Adipocyte (in vitro differentiated cells): ENCODE data around the gene ZBTB39.
"Not testable (repeated sequence)": the region's sequence is repeated elsewhere in the genome, so short reads cannot be mapped to it uniquely, and the experiment has no call there.

Experiments used
- DNase-seq: peaks from one replicate; pipeline ENCODE4 v3.0.0-alpha.2; 2015; ENCODE audit warnings: low read depth
- H3K27me3 ChIP-seq: replicated peaks from 2 replicates; pipeline ENCODE4 v1.7.0; 2013; ENCODE audit warnings: mild to moderate bottlenecking, low read length, moderate library complexity; ENCODE audit not compliant: control insufficient read depth, insufficient read depth
- H3K36me3 ChIP-seq: 2 replicates; pipeline ENCODE4 v1.7.0; 2013; ENCODE audit warnings: low read length, mild to moderate bottlenecking, moderate library complexity; ENCODE audit not compliant: control insufficient read depth, insufficient read depth, severe bottlenecking
- H3K4me1 ChIP-seq: 2 replicates; pipeline ENCODE4 v1.7.0; 2013; ENCODE audit warnings: mild to moderate bottlenecking, low read length, moderate library complexity; ENCODE audit not compliant: control insufficient read depth, insufficient read depth
- H3K4me3 ChIP-seq: 2 replicates; pipeline ENCODE4 v1.7.0; 2013; ENCODE audit warnings: mild to moderate bottlenecking, low read length, moderate library complexity
- H3K9ac ChIP-seq: 2 replicates; pipeline ENCODE4 v1.7.0; 2013; ENCODE audit warnings: mild to moderate bottlenecking, low read length, moderate library complexity
- H3K9me3 ChIP-seq: 2 replicates; pipeline ENCODE4 v1.7.0; 2013; ENCODE audit warnings: mild to moderate bottlenecking, low read length, moderate library complexity; ENCODE audit not compliant: control insufficient read depth

ZBTB39 gene

GRCh38 chr12:56968910-56969309, 37.4 kb downstream of the ZBTB39 start:
- H3K4me1 ChIP-seq, DNase-seq, H3K9ac ChIP-seq, H3K4me3 ChIP-seq, H3K9me3 ChIP-seq, H3K27me3 ChIP-seq, H3K36me3 ChIP-seq: not testable (repeated sequence)

DNA sequence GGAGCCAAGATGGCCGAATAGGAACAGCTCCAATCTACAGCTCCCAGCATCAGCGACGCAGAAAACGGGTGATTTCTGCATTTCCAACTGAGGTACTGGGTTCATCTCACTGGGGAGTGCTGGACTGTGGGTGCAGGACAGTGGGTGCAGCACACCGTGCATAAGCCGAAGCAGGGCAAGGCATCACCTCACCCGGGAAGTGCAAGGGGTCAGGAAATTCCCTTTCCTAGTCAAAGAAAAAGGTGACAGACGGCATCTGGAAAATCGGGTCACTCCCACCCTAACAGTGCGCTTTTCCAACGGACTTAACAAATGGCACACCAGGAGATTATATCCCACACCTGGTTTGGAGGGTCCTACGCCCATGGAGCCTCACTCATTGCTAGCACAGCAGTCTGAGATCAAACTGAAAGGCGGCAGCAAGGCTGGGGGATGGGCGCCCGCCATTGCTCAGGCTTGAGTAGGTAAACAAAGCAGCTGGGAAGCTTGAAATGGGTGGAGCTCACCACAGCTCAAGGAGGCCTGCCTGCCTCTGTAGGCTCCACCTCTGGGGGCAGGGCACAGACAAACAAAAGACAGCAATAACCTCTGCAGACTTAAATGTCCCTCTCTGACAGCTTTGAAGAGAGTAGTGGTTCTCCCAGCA, 40.2 kb downstream of the ZBTB39 start:
- not testable (repeated sequence) for H3K9me3 ChIP-seq, DNase-seq, H3K9ac ChIP-seq, H3K36me3 ChIP-seq, H3K27me3 ChIP-seq, H3K4me3 ChIP-seq, H3K4me1 ChIP-seq

GRCh38 chr12:56965124-56965523, 41.2 kb downstream of the ZBTB39 start:
- not testable (repeated sequence) for H3K9me3 ChIP-seq, H3K9ac ChIP-seq, H3K27me3 ChIP-seq, H3K4me3 ChIP-seq, DNase-seq, H3K4me1 ChIP-seq, H3K36me3 ChIP-seq

DNA sequence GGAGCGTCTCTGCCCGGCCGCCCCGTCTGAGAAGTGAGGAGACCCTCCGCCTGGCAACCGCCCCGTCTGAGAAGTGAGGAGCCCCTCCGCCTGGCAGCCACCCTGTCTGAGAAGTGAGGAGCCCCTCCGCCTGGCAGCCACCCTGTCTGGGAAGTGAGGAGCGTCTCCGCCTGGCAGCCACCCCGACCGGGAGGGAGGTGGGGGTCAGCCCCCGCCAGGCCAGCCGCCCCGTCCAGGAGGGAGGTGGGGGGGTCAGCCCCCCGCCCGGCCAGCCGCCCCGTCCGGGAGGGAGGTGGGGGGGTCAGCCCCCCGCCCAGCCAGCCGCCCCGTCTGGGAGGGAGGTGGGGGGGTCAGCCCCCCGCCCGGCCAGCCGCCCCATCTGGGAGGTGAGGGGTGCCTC, 42.8 kb downstream of the ZBTB39 start:
- not testable (repeated sequence) for H3K4me3 ChIP-seq, H3K9ac ChIP-seq, H3K4me1 ChIP-seq, H3K36me3 ChIP-seq, H3K9me3 ChIP-seq, H3K27me3 ChIP-seq, DNase-seq

DNA sequence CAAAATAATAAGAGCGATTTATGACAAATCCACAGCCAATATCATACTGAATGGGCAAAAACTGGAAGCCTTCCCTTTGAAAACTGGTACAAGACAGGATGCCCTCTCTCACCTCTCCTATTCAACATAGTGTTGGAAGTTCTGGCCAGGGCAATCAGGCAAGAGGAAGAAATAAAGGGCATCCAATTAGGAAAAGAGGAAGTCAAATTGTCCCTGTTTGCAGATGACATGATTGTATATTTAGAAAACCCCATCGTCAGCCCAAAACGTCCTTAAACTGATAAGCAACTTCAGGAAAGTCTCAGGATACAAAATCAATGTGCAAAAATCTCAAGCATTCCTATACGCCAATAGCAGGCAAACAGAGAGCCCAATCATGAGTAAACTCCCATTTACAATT, 44.1 kb downstream of the ZBTB39 start:
- DNase-seq, H3K36me3 ChIP-seq, H3K4me3 ChIP-seq, H3K4me1 ChIP-seq, H3K9ac ChIP-seq: not testable (repeated sequence)
- Histone ChIP-seq H3K9me3 (peaks cover 13% of the 10 kb centered on the region), H3K27me3 (peaks cover 16% of the 10 kb centered on the region)

- Histone ChIP-seq H3K27me3 (peaks cover 31% of the 10 kb centered on the region), H3K4me3 (no peak overlapping the region), H3K36me3 (no peaks in the 10 kb centered on the region), H3K4me1 (peaks cover 6% of the 10 kb centered on the region), H3K9me3 (peaks cover 13% of the 10 kb centered on the region), H3K9ac (no peak overlapping the region)
- DNase-seq: no peak
Measured at GRCh38 chr12:56958422-56958821, 47.9 kb downstream of the ZBTB39 start.

DNA sequence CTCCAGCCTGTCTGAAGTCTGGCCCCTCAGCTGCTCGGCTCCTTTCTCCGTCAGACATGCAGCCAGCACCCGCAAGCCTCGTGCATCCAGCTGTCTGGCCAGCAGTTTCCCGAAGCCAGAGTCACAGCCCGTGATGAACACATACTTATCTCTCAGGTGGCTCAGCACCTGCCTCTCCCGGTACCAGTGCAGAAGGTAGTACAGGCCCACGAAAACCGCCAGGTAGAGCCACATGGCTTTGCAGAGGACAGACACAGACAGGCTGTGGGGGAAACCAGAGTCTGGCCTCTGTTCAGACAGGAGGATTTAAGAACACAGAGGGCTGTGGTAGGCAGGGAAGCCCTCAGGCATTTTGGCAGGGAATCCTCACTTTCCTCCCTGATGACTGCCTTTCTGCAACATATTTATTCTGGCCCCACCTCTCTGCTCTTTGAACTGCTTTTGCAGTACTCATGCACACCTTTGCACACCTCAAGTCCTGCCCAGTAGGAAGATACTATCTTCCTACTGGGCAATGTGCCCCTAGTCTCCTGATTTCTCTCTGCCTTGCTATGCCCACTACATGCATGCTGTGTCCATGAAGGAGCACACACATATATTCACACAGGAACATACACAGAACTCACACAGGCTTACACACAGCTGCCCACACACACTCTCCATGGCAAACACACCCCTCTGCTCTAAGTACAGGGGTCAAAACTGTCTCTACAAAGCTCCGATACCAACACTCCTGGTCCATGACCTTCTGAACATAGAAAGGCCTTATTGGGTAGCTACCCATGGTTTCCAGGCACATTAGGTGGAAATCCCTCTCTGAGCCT, 48.9 kb downstream of the ZBTB39 start, which contains the start of gene RDH16:
TSS of gene RDH16 (minus strand) at position 380 of the 824 bp plus-strand sequence. CDS start at position 234, 146 bp downstream.
- H3K4me1 ChIP-seq: peaks cover 6% of the 10 kb centered on the region
- H3K9me3 ChIP-seq: peaks cover 13% of the 10 kb centered on the region
- no peak within 1 kb of the TSS for H3K4me3 ChIP-seq
- no peak for DNase-seq
- H3K36me3 ChIP-seq: no peaks in the 10 kb centered on the region
- H3K27me3 ChIP-seq: peaks cover 41% of the 10 kb centered on the region
- no peak within 1 kb of the TSS for H3K9ac ChIP-seq

GRCh38 chr12:56955631-56956256, 50.6 kb downstream of the ZBTB39 start:
- Histone ChIP-seq H3K36me3 (no peaks in the 10 kb centered on the region), H3K9me3 (peaks cover 13% of the 10 kb centered on the region), H3K9ac (no peak overlapping the region), H3K4me3 (no peak overlapping the region), H3K27me3 (peaks cover 54% of the 10 kb centered on the region), H3K4me1 (peaks cover 6% of the 10 kb centered on the region)
- DNase-seq: peak; percentile 54

DNA sequence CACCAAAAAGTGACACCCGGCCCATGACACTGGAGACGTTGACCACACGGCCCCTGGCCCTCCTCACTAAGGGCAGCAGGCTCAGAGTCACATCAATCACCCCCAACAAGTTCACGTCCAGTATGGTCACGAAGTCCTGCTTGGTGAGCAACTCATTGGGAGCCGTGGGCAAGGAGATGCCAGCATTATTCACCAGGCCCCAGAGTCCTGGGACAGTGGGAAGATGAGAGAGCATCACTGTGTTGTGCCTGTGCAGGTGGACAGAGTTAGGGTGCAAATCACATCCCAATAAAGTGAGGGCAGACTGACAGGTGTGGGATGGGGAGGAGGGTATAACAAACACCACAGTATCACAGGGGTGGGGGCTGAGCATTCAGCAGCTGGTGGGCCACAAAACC, 51.4 kb downstream of the ZBTB39 start:
- peaks cover 54% of the 10 kb centered on the region for H3K27me3 ChIP-seq
- H3K9ac ChIP-seq: no peak overlapping the region
- no peaks in the 10 kb centered on the region for H3K36me3 ChIP-seq
- no peak overlapping the region for H3K4me3 ChIP-seq
- DNase-seq: no peak
- H3K4me1 ChIP-seq: peaks cover 8% of the 10 kb centered on the region
- peaks cover 13% of the 10 kb centered on the region for H3K9me3 ChIP-seq

GRCh38 chr12:56954057-56954957, 52.0 kb downstream of the ZBTB39 start:
- H3K4me1 ChIP-seq: peaks cover 8% of the 10 kb centered on the region

More at GRCh38 chr12:56954057-56954957, 52.0 kb downstream of the ZBTB39 start:
- Histone ChIP-seq H3K4me3 (no peak overlapping the region), H3K36me3 (no peaks in the 10 kb centered on the region), H3K9ac (no peak overlapping the region), H3K9me3 (peaks cover 13% of the 10 kb centered on the region), H3K27me3 (peaks cover 54% of the 10 kb centered on the region)
- no peak for DNase-seq
